Left cardiac atrium (tissue), 4 donors: ENCODE data around the gene ARPC5L. TPM values are rescaled to one million over a fixed set of nuclear protein-coding genes. Genes with fewer than 3 reads are reported as not detected.
"Not testable (repeated sequence)": the region's sequence is repeated elsewhere in the genome, so short reads cannot be mapped to it uniquely, and the experiment has no call there.

Experiments used
- ATAC-seq, 2 donors: fragments of 200-7000 bp; cut with Tn5 transposase; one replicate each; pipeline ENCODE4 v1.9.1; 2020; ENCODE audit warnings: mild to moderate bottlenecking in 2 of 2, moderate library complexity in 2 of 2
- DNase-seq: peaks from one replicate; pipeline ENCODE4 v3.0.0-alpha.2; 2020
- intact Hi-C, 2 donors: fragments of 100-400 bp; cut with DNase I; formaldehyde crosslinking; loops; one replicate each; pipeline versions ENCODE4 v1.14.1 to v1.15.1; 2022 to 2023
- long read RNA-seq: library from polyadenylated mRNA; unstranded; transcript quantifications from one replicate; pipeline ENCODE4 v2.0.0, GENCODE V29; 2021
- total RNA-seq, 2 donors: library from RNA; stranded (reverse); fragmentation: NEBNext Ultra II Directional; extraction: Animal tissue kit (Norgen Biotek cat#: 25700); gene quantifications; one replicate each; pipeline ENCODE4 v1.2.1, GENCODE V29; 2021
- donor health status: DM: no; HTN: yes; CAD: no.
- donor health status: DM: no; HTN: yes; CAD: no; lungs with severe emphysema.
- donor health status: DM: yes; HTN: yes; CAD: no.
- donor health status: Dilated cardiomyopathy.

The ARPC5L gene
- 10 to 100 TPM; 31.3 to 41.6 TPM for total RNA-seq
- long read RNA-seq, transcript ARPC5L-201 (4 exons, 1,325 nt) = major isoform, 20 of 23 reads
- long read RNA-seq, partial matches to known transcripts = 1 of 23 reads
- long read RNA-seq, other reads (novel, unspliced or antisense) = 2 of 23 reads

DNA sequence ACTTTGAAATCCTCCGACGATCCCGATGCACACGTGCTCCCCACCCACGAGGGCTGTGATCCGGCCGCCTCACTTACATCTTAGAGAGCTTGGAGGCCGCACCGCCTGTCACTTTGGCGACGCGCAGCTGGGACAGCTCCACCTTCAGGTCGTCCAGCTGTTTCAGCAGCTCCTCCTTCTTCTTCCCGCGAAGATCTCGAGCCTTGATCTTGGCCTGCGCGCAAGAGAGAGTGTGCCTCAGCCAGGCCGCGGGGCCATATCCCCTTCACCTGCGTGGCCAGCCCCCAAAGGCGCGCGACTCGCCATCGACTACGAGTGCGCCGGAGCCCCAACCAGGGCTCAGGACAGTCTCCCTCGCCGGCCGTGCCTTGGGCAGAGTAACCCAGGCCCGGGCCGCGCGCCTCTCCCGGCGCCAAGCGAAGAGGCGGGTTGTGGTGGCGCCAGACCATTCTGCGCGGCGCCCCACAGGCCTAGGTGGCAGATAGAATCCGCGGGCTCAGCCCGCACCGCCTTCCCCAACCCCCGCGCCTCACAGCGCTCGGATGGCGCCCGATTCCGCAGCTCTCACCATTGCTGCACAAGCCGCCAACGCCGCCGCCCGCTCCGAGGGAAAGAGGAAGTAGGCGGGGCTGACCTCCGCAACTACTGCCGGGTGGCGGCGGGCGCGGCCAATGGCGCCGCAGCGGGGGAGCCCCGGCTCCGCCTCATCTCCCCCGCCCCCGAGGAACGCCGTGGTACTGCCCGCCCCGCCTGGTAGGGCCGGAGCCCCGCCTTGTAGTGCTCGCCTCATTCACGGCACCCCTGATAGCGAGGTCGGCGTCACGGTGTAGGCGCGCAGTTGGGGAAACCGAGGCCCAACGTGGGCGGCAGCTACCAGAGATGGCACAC is at the start of gene ARPC5L, which contains the start of gene RPL35:
ARPC5L (plus strand) TSS at position 789 of the 888 bp plus-strand sequence. CDS start 7,161 bp downstream, outside the sequence.
RPL35 (minus strand) TSS at position 616 of the 888 bp plus-strand sequence; CDS start at position 571, 45 bp downstream.
- intact Hi-C loops = no loop called here
- peak; percentile 96 for DNase-seq
- peak; percentile 97 to 98 for ATAC-seq

- intact Hi-C loops = no loop called here
- DNase-seq (peak; percentile 70), ATAC-seq (peak in 1 of 2 donors; percentile 76)
Measured at GRCh38 chr9:124812441-124812876, 49.5 kb upstream of the ARPC5L start.

DNA sequence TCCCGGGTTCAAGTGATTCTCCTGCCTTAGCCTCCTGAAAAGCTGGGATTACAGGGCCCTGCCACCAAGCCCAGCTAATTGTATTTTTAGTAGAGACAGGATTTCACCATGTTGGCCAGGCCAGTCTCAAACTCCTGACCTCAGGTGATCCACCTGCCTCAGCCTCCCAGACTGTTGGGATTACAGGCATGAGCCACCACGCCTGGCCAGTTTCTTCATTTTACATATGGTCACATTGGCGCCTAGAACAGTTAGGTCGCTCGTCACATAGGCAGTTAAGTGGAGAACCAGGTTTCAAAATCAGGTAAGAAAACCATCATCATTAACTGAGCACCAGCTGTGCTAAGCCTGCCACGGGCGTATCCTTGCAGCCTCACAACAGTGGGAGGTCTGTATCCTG is 48.9 kb upstream of the ARPC5L start:
- DNase-seq (peak; percentile 4), ATAC-seq (no peak)
- intact Hi-C loops = no loop called here

DNA sequence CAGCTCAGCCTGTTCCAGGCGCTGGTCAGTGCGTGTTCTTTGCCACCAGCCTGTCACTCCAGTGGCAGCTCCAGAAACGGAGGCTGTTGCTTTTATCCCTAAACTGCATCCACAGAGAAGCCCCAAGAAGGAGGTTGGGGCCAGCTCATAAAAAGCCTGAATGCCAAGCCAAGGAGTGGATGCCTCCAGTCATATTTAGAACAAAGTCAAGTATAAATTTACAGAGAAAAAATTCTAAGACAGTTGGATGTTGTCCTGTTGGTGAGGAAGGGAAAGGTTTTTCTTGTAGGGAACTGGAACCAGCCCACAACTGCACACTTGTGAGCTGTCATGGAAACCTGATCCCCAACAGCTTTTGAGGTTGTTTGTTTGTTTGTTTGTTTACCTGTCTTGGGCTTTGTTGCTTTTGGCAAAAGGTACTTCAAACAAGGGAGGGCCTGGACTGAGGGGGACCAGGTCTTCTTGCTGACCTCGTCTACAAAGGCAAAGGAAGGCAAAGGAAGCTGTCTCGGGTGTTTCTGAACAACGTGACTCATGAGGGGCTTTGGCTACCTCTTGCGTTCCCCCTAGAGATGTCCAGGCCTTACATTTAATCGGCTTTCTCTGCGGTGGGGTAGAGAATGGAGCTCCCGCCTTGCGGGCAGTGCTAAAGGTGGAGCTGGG is 48.3 kb upstream of the ARPC5L start:
- DNase-seq = peak; percentile 7
- intact Hi-C loops = no loop called here
- no peak for ATAC-seq

DNA sequence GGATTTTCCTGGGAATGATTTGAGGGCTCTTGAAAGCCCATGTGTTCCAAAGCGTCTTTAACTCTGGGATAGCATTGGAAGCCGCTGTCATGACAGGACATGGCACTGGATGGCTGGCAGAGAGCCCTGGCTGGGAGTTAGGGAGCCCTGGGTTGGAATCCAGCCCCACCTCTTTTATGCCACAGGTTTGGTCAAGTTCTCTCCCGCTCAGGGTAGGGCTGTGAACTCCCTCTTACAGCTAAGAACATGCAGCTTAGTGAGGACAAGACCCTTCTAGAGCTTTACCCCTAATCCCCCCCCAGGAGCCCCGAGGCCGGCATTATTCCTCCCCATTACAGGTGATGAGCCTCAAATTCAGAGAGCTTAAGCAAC is 47.8 kb upstream of the ARPC5L start:
- intact Hi-C loops = no loop called here
- no peak for ATAC-seq

GRCh38 chr9:124815601-124816000 is 46.3 kb upstream of the ARPC5L start:
- intact Hi-C loops = no loop called here
- DNase-seq (peak; percentile 3), ATAC-seq (no peak)

More for the DNA sequence above, 47.8 kb upstream of the ARPC5L start:
- DNase-seq = peak; percentile 4

GRCh38 chr9:124818431-124819281 is 43.3 kb upstream of the ARPC5L start:
- intact Hi-C loops = no loop called here
- DNase-seq (peak; percentile 20), ATAC-seq (peak; percentile 42 to 78)

DNA sequence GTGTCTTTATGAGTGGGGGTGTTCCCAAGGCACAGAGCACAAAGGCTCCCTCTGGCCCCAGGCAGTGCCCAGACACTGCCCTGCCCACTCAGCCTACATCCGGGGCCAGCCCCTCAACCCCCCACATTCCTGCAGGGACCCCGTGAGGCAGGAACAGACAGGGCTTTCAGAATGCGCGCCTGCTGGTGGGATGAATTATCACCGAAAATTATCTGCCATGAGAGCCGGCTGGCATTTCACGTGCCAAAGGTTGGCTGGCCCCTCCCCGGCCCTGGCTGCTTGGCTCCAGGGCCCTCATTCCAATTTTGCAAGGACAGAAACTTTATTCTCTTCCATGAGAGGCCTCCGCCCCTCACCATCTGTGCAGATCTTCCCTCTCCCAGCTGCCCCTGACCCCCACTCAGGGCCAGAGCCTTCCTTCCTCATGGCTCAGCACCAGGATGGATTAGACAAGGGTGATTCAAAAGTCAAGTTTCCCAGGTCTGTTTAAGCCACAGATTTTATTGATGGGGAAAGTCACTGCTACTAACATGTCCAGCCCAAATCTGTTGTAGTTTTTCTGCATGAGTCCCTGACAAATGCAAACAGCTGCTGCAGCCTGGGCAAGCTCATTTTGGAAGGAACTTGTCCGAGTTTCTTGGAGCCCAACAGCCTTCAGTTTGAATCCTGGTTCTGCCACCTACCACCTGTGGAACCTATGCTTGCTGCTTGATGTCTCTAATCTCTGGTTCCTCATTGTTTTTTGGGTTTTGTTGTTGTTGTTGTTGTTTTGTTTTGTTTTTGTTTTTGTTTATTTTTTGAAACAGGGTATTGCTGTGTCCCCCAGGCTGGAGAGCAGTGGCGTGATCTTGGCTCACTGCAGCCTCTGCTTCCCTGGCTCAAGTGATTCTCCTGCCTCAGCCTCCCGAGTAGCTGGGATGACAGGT is 41.0 kb upstream of the ARPC5L start:
- intact Hi-C loops = no loop called here
- no peak for DNase-seq
- no peak for ATAC-seq

DNA sequence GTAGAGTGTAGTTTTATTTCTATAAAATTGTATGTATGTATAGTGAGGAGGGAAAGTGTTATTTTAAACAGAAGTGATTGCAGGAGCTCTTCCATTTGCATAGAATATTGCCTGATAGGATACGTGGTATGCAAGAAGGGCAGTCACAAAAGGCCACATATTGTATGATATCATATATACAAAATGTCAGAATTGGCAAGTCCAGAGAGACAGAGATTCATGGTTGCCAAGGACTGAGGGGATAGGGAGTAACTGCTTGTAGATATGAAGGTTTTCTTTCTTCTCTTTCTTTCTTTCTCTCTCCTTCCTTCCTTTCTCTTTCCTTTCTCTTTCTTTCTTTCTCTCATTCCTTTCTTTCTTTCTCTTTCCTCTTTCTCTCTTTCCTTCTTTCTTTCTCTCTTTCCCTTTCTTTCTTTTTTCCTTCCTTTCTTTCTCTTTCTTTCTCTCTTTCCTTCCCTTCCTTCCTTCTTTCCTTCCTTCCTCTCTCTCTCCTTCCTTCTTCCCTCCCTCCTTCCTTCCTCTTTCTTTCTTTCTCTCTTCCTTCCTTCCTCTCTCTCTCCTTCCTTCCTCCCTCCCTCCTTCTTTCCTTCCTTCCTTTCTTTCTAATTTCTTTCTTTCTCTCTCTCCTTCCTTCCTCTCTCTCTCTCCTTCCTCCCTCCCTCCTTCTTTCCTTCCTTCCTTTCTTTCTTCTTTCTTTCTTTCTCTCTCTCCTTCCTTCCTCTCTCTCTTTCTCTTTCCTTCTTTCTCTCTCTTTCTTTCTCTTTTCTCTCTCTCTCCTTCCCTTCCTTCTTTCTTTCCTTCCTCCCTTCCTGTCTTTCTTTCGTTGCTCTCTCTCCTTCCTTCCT is 33.2 kb upstream of the ARPC5L start:
- no peak for DNase-seq
- ATAC-seq = no peak
- intact Hi-C loops = no loop called here

DNA sequence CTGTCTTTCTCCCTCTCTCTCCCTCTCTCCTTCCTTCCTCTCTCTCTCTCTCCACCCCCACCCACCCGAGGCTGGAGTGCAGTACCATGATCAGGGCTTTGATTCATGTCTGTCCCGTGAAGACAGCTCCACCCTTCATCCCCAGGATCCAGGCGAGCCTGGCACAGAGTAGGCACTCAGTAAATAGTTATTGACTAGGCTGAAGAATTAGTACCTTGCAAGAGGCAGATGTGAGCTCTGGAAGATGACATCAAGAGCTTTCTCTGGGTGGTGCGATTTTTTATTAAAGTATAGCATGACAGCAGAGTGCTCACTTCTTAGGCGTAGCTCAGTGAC is 32.6 kb upstream of the ARPC5L start:
- ATAC-seq (no peak), DNase-seq (no peak)
- intact Hi-C loops = no loop called here

DNA sequence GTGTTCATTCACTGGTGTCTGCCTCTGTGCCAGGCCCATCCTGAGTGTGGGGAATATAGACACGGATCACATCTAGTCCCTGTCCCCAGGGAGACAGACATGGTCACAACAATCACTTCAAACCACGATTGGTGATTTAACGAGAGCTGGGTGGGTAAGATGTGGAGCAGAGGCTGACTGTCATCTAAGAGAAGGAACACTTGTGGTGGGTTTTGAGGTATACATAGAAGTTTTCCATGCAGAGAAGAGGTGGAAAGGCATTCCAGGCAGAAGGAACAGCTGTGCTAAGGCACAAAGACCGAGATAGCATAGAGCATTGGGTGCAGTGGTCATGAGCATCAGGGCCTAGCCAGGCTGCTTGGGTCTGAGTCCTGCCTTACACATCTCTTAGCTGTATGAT is 31.3 kb upstream of the ARPC5L start:
- no peak for DNase-seq
- ATAC-seq = no peak
- intact Hi-C loops = loop anchor here in 1 of 2 donors (5.0 kb wide), 1 partner anchor 48 kb away; no protein-coding TSS in a partner anchor

DNA sequence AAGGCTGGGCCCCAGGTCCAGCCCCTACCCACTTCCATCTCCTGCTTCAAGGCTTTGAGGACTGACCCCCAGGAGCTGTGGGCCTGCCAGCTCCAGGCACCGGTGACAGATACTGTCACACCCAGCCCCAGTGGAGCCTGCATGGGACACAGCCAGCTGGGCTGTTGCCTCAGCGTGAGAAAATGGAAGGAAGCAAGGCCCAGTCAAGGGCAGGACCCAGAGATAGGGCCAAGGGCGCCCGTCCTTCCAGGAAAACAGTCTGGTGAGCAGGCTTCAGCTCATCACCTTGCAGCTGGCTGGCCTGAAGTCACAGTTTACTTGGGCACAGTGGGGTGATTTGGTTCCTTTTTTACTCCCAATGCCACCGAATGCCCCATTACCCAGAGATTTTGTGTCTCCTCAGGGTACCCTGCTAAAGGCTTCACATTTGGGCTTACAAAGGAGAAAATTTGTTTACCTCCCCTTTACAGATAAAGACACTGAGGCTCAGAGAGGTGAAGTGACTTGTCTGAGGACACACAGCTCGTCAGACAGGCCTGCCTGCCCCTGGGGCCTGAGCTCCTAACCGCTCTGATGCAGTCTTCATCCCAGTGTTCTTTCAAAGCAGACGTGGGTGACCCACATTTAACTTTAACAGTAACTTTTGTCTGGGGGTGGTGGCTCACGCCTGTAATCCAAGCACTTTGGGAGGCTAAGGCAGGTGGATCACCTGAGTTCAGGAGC is 30.1 kb upstream of the ARPC5L start:
- DNase-seq (peak; percentile 84), ATAC-seq (peak; percentile 81 to 85)
- intact Hi-C loops = loop anchor here in 1 of 2 donors (5.0 kb wide), 1 partner anchor 50 kb away; no protein-coding TSS in a partner anchor

- intact Hi-C loops = loop anchor here in 1 of 2 donors (5.0 kb wide), 1 partner anchor 52 kb away; no protein-coding TSS in a partner anchor
- ATAC-seq = peak in 1 of 2 donors; percentile 42
- peak; percentile 51 for DNase-seq
Measured at GRCh38 chr9:124834591-124834990, 27.3 kb upstream of the ARPC5L start.

DNA sequence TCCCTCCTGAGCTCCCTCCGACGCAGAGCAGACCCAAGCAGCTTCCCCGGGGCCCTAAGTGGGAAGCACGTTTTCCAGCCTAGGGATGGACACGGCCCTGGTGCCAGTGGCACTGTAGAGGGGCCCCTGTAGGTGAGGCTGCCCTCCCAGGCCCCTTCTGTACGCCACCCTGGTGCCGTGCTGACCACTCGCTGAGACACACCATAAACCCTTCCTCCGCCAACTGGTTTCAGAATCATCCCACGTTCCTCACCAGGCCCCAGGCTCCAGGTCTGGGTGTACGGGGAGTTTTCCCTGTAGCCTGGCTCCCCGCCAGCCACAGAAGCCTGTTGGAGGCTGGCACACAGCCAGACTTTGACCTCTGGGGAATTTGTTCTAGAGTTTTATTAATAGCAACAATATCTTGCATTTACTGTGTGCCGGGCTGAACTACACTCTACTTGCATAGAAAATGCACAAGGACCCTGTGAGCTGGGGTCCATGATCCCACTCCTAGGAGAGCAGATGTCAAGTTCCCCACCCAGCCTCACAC is 26.8 kb upstream of the ARPC5L start:
- DNase-seq = peak; percentile 87
- ATAC-seq = peak; percentile 33 to 46
- intact Hi-C loops = no loop called here

- ATAC-seq, intact Hi-C loops, DNase-seq: not testable (repeated sequence)
Measured at GRCh38 chr9:124838132-124838531, 23.8 kb upstream of the ARPC5L start.
